OCI-LY7 (cell line): ENCODE measurements around the gene CGB5. TPM values are rescaled to one million over a fixed set of nuclear protein-coding genes. Genes with fewer than 3 reads are reported as not detected.
A peak's percentile ranks its signal among the peaks of the same experiment; 100 is the strongest.
"Not testable (repeated sequence)": the region's sequence is repeated elsewhere in the genome, so short reads cannot be mapped to it uniquely, and the experiment has no call there.

Experiments used
- BruUV-seq: library from RNA; stranded (reverse); fragments of 400-500 nt; replicated peaks from 2 replicates; lab custom pipeline; 2021; lab: Mats Ljungman, UMichigan
- CTCF ChIA-PET: fragments of 300-600 bp; sonication (Branson Sonifier 250); formaldehyde crosslinking; loops from one replicate; lab custom pipeline; 2022; ENCODE audit warnings: antibody characterized with exemption; ENCODE audit not compliant: unreplicated experiment; lab: Charles Lee
- POLR2A ChIA-PET: fragments of 300-600 bp; sonication (Branson Sonifier 250); formaldehyde crosslinking; loops from one replicate; lab custom pipeline; 2022; ENCODE audit warnings: antibody characterized with exemption; lab: Charles Lee
- DNase-seq: peaks from one replicate; pipeline ENCODE4 v3.0.0-alpha.2; 2015; ENCODE audit warnings: low spot score
- H2AFZ ChIP-seq: fragments of 200-600 bp; sonication (generic), shearing (Covaris generic); 2 replicates; pipeline ENCODE4 v1.6.1; 2014; ENCODE audit warnings: mild to moderate bottlenecking, antibody characterized with exemption, low read length, moderate library complexity
- H3K27ac ChIP-seq: fragments of 200-600 bp; sonication (generic); 2 replicates; pipeline ENCODE4 v1.5.1; 2014; ENCODE audit warnings: mixed run types, low read depth, mild to moderate bottlenecking, moderate library complexity, low read length, inconsistent platforms; ENCODE audit not compliant: poor library complexity, severe bottlenecking
- H3K36me3 ChIP-seq: fragments of 200-600 bp; sonication (generic); 2 replicates; pipeline ENCODE4 v1.6.1; 2014; ENCODE audit warnings: mild to moderate bottlenecking, antibody characterized with exemption, low read length, moderate library complexity, mixed read lengths; ENCODE audit not compliant: insufficient read depth
- H3K4me1 ChIP-seq: fragments of 200-600 bp; sonication (generic); 2 replicates; pipeline ENCODE4 v1.5.1; 2014; ENCODE audit warnings: mild to moderate bottlenecking, low read length; ENCODE audit not compliant: insufficient read depth, poor library complexity, severe bottlenecking
- H3K4me2 ChIP-seq: fragments of 200-600 bp; sonication (generic); 2 replicates; pipeline ENCODE4 v1.6.1; 2014; ENCODE audit warnings: mild to moderate bottlenecking, low read length
- H3K4me3 ChIP-seq: fragments of 200-600 bp; sonication (generic); 2 replicates; pipeline ENCODE4 v1.5.1; 2014; ENCODE audit warnings: mild to moderate bottlenecking, low read depth, low read length; ENCODE audit not compliant: poor library complexity, severe bottlenecking
- H3K79me2 ChIP-seq: fragments of 200-600 bp; sonication (generic); 2 replicates; pipeline ENCODE4 v1.6.1; 2016; ENCODE audit warnings: low read depth, mild to moderate bottlenecking, low read length, moderate library complexity, mixed read lengths; ENCODE audit not compliant: insufficient read depth
- H3K9me2 ChIP-seq: fragments of 200-600 bp; sonication (generic); 2 replicates; pipeline ENCODE4 v1.6.1; 2016; ENCODE audit warnings: mild to moderate bottlenecking, low read length, mixed read lengths; ENCODE audit not compliant: insufficient read depth
- H3K9me3 ChIP-seq: fragments of 200-600 bp; sonication (generic); 2 replicates; pipeline ENCODE4 v1.6.1; 2014; ENCODE audit warnings: mild to moderate bottlenecking, mixed run types, low read length, mixed read lengths
- H4K20me1 ChIP-seq: fragments of 200-600 bp; sonication (generic); 2 replicates; pipeline ENCODE4 v1.6.1; 2014; ENCODE audit warnings: mild to moderate bottlenecking, antibody characterized with exemption, low read length, moderate library complexity, mixed read lengths; ENCODE audit not compliant: insufficient read depth
- intact Hi-C: fragments of 100-400 bp; cut with micrococcal nuclease; formaldehyde crosslinking; loops from one replicate; pipeline ENCODE4 v1.10.0; 2022; ENCODE audit not compliant: unreplicated experiment
- total RNA-seq, 2 experiments: library from RNA; depleted of rRNA in 1 of 2; stranded (reverse); fragments of >200 nt in 1 of 2; shearing (Covaris generic) in 1 of 2; gene quantifications; 2 replicates each; pipeline ENCODE4 v1.2.3, GENCODE V29; 2014 to 2022
- TF ChIP-seq, protein P1 (sequence below): fragments of 200-600 bp; sonication (generic); conservative IDR thresholded peaks from 2 replicates; pipeline ENCODE4 v1.5.1; 2014; ENCODE audit warnings: mild to moderate bottlenecking, antibody characterized with exemption, low read length, moderate library complexity, mixed read lengths

Gene CGB5
- total RNA-seq, 2 experiments from 2014 or later: not detected

DNA sequence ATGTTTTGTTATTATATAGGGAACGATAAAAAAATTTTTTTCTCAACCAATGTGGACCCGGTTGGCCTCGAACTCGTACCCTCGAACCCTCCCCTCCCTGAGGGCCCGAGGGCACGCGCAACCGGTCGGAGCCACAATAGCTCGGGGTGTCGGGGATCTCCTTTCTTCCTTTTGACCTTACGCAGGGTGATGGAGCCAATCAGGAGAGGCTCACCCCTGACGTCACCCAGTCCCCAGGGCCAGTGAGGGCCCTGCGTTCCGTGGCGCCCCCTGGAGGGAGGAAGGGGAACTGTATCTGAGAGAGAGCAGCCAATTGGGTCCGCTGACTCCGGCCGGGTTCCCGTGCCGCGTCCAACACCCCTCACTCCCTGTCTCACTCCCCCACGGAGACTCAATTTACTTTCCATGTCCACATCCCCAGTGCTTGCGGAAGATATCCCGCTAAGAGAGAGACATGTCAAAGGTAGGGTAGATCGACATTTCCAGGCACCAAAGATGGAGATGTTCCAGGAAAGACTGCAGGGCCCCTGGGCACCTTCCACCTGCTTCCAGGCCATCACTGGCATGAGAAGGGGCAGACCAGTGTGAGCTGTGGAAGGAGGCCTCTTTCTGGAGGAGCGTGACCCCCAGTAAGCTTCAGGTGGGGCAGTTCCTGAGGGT is 11.9 kb upstream of the CGB5 start, which contains the start of gene CGB2:
Gene CGB2 (plus strand): TSS at position 249 of the 660 bp plus-strand sequence. CDS start 206 bp downstream, at position 455.
- POLR2A ChIA-PET: interaction anchor here (0.7 kb wide), 1 partner anchor 237 kb away, joined by 3 read pairs; no protein-coding TSS in a partner anchor
- H2AFZ ChIP-seq, H3K9me2 ChIP-seq, H3K4me1 ChIP-seq, H3K27ac ChIP-seq, H3K36me3 ChIP-seq, CTCF ChIA-PET, H3K4me3 ChIP-seq, BruUV-seq, H3K9me3 ChIP-seq, H3K4me2 ChIP-seq, H4K20me1 ChIP-seq, H3K79me2 ChIP-seq, intact Hi-C loops: not testable (repeated sequence)
- TF ChIP-seq, protein P1, sequence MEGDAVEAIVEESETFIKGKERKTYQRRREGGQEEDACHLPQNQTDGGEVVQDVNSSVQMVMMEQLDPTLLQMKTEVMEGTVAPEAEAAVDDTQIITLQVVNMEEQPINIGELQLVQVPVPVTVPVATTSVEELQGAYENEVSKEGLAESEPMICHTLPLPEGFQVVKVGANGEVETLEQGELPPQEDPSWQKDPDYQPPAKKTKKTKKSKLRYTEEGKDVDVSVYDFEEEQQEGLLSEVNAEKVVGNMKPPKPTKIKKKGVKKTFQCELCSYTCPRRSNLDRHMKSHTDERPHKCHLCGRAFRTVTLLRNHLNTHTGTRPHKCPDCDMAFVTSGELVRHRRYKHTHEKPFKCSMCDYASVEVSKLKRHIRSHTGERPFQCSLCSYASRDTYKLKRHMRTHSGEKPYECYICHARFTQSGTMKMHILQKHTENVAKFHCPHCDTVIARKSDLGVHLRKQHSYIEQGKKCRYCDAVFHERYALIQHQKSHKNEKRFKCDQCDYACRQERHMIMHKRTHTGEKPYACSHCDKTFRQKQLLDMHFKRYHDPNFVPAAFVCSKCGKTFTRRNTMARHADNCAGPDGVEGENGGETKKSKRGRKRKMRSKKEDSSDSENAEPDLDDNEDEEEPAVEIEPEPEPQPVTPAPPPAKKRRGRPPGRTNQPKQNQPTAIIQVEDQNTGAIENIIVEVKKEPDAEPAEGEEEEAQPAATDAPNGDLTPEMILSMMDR: peak; percentile 76
- peak; percentile 45 for DNase-seq

- intact Hi-C loops, H3K36me3 ChIP-seq, H3K9me2 ChIP-seq, H3K79me2 ChIP-seq, H3K4me2 ChIP-seq, CTCF ChIA-PET, BruUV-seq, H4K20me1 ChIP-seq, H2AFZ ChIP-seq, POLR2A ChIA-PET, H3K9me3 ChIP-seq, H3K4me3 ChIP-seq, H3K4me1 ChIP-seq, H3K27ac ChIP-seq: not testable (repeated sequence)
- TF ChIP-seq, protein P1: peak; percentile 81
- DNase-seq: peak; percentile 66
Observed at GRCh38 chr19:49036815-49037214, 6.8 kb upstream of the CGB5 start, which contains the start of gene CGB1. Gene CGB1, minus strand, starts transcription at chr19:49036895. Its CDS starts 184 bp downstream, at chr19:49036711.

GRCh38 chr19:49038111-49038510 is 5.5 kb upstream of the CGB5 start:
- H2AFZ ChIP-seq, H3K4me3 ChIP-seq, H3K9me3 ChIP-seq, H3K79me2 ChIP-seq, intact Hi-C loops, BruUV-seq, H4K20me1 ChIP-seq, DNase-seq, H3K4me2 ChIP-seq, H3K36me3 ChIP-seq, POLR2A ChIA-PET, H3K9me2 ChIP-seq, CTCF ChIA-PET, H3K27ac ChIP-seq, H3K4me1 ChIP-seq: not testable (repeated sequence)

GRCh38 chr19:49038557-49039276 is 4.9 kb upstream of the CGB5 start:
- H3K79me2 ChIP-seq, H2AFZ ChIP-seq, BruUV-seq, H3K4me1 ChIP-seq, H3K4me2 ChIP-seq, POLR2A ChIA-PET, intact Hi-C loops, H4K20me1 ChIP-seq, H3K4me3 ChIP-seq, H3K9me3 ChIP-seq, H3K36me3 ChIP-seq, CTCF ChIA-PET, H3K9me2 ChIP-seq, H3K27ac ChIP-seq, DNase-seq: not testable (repeated sequence)

GRCh38 chr19:49039736-49040135 is 3.9 kb upstream of the CGB5 start:
- BruUV-seq: not testable (repeated sequence)

More at GRCh38 chr19:49039736-49040135, 3.9 kb upstream of the CGB5 start:
- CTCF ChIA-PET, H2AFZ ChIP-seq, H4K20me1 ChIP-seq, DNase-seq, H3K36me3 ChIP-seq, intact Hi-C loops, H3K9me2 ChIP-seq, H3K4me1 ChIP-seq, H3K4me2 ChIP-seq, H3K27ac ChIP-seq, H3K79me2 ChIP-seq, H3K4me3 ChIP-seq, H3K9me3 ChIP-seq: not testable (repeated sequence)
- POLR2A ChIA-PET: interaction anchor here (0.6 kb wide), 2 partner anchors 28 to 56 kb away, joined by 3 read pairs; no protein-coding TSS in a partner anchor
